ENCODE measurements around the gene KREMEN2. TPM values are rescaled to one million over a fixed set of nuclear protein-coding genes. Genes with fewer than 3 reads are reported as not detected.
A peak's percentile ranks its signal among the peaks of the same experiment; 100 is the strongest.

Gene KREMEN2
- total RNA-seq, 2 experiments from 2014 or later, result not detected

DNA sequence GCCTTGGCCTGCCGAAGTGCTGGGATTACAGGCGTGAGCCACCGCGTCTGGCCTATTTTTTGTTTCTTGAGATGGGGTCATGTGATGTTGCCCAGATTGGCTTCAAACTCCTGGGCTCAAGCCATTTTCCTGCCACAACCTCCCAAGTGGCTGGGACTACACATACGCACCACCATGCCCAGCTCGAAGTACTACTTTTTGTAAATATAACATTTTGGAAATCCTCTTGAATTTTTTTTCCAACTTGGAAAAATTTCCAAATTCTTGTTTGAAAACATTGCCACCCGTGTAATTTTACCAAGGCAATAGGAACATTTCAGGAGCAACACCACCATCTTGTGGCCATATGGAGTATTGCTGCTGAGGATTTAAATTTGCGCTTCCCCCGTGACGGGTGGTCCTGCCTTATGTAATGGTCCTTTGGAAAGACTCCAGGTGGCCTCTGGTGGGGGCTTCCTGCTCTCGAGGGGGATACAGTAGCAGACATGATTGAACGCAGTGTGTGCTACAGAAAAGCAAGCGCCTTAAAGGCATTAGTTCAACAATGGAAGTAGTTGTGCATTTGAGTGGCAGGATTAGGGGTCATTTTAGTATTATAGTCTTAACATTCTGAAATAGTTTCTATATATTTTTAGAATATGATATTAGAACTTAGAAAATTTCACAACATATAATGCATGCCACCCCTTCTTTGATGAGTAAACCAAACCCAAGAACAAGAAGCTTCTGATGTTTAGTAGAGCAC lies 44.4 kb upstream of the KREMEN2 start:
- DNase-seq (peak; percentile 39 to 86 (median 54)), ATAC-seq (ENCODE audit: poor library complexity) (peak; percentile 81)
- H3K36me3 ChIP-seq (ENCODE audit: insufficient read depth, low read length), result peaks cover 20% of the 10 kb centered on the region
- H3K4me1 Mint-ChIP-seq (ENCODE audit: low read depth), result peaks cover 6% of the 10 kb centered on the region
- no peaks in the 10 kb centered on the region for H3K9me3 ChIP-seq (ENCODE audit: control insufficient read depth in 1 of 2, insufficient read depth in 1 of 2, low read length in 2 of 2)
- intact Hi-C loops (cut with DNase I, micrococcal nuclease), result loop anchor here (1.0 to 5.0 kb wide), 5 partner anchors 14 to 80 kb away; partner anchors contain the start of gene FLYWCH2 (in 1 of the 2)
- H3K4me3 ChIP-seq (ENCODE audit: low read length), result no peak overlapping the region
- H3K27ac Mint-ChIP-seq, result peak overlapping the region; percentile 16
- no peak overlapping the region for H3K27ac ChIP-seq (ENCODE audit: low read depth in 1 of 2, low read length in 2 of 2)
- peaks cover 3% of the 10 kb centered on the region for H3K4me1 ChIP-seq (ENCODE audit: insufficient read depth, low read length)
- CTCF ChIA-PET, result interaction anchor here (0.8 to 1.7 kb wide), 5 partner anchors 14 to 51 kb away, joined by 3 to 6 read pairs (median 4); partner anchors contain the start of gene FLYWCH2
- POLR2A ChIA-PET, result interaction anchor here (0.9 to 1.2 kb wide), 2 partner anchors 8 to 13 kb away, joined by 3 to 4 read pairs; partner anchors contain the start of gene FLYWCH1
- H3K36me3 Mint-ChIP-seq (ENCODE audit: low read depth), result peaks cover 42% of the 10 kb centered on the region
- H3K27me3 Mint-ChIP-seq, result no peaks in the 10 kb centered on the region
- no peaks in the 10 kb centered on the region for H3K27me3 ChIP-seq (ENCODE audit: control insufficient read depth in 1 of 2, insufficient read depth in 2 of 2, low read length in 2 of 2)
- H3K4me3 Mint-ChIP-seq, result no peak overlapping the region
- no peaks in the 10 kb centered on the region for H3K9me3 Mint-ChIP-seq
- TF ChIP-seq, protein P1, sequence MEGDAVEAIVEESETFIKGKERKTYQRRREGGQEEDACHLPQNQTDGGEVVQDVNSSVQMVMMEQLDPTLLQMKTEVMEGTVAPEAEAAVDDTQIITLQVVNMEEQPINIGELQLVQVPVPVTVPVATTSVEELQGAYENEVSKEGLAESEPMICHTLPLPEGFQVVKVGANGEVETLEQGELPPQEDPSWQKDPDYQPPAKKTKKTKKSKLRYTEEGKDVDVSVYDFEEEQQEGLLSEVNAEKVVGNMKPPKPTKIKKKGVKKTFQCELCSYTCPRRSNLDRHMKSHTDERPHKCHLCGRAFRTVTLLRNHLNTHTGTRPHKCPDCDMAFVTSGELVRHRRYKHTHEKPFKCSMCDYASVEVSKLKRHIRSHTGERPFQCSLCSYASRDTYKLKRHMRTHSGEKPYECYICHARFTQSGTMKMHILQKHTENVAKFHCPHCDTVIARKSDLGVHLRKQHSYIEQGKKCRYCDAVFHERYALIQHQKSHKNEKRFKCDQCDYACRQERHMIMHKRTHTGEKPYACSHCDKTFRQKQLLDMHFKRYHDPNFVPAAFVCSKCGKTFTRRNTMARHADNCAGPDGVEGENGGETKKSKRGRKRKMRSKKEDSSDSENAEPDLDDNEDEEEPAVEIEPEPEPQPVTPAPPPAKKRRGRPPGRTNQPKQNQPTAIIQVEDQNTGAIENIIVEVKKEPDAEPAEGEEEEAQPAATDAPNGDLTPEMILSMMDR (IDR thresholded peaks at IDR 0.05), result peak; percentile 95

DNA sequence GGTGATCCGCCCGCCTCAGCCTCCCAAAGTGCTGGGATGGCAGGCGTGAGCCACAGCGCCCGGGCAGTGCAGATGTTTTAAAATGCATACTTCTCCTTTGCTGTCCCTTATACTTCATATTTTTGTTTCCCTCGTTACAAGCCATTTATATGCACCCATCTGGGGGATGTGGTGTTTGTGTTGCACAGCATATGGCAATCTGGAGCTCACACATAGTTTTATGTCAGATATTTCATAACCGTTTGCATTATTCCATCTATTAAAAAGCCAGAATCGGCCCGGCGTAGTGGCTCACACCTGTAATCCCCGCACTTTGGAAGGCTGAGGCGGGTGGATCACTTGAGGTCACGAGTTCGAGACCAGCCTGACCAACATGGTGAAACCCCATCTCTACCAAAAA lies 40.6 kb upstream of the KREMEN2 start:
- intact Hi-C loops (cut with DNase I, micrococcal nuclease), result no loop called here
- no peak for DNase-seq
- no peak for ATAC-seq (ENCODE audit: poor library complexity)
- Histone ChIP-seq H3K27me3 (ENCODE audit: control insufficient read depth in 1 of 2, insufficient read depth in 2 of 2, low read length in 2 of 2) (no peaks in the 10 kb centered on the region), H3K4me3 (ENCODE audit: low read length) (no peak overlapping the region), H3K36me3 (ENCODE audit: insufficient read depth, low read length) (peaks cover 12% of the 10 kb centered on the region), H3K4me1 (ENCODE audit: insufficient read depth, low read length) (peaks cover 15% of the 10 kb centered on the region), H3K27ac (ENCODE audit: low read depth in 1 of 2, low read length in 2 of 2) (no peak overlapping the region), H3K9me3 (ENCODE audit: control insufficient read depth in 1 of 2, insufficient read depth in 1 of 2, low read length in 2 of 2) (no peaks in the 10 kb centered on the region)
- no peaks in the 10 kb centered on the region for H3K9me3 Mint-ChIP-seq
- peaks cover 34% of the 10 kb centered on the region for H3K36me3 Mint-ChIP-seq (ENCODE audit: low read depth)
- H3K27ac Mint-ChIP-seq, result no peak overlapping the region
- ChIA-PET POLR2A (no interaction called here), CTCF (interaction anchor here (1.3 kb wide), 2 partner anchors 49 to 85 kb away, joined by 3 read pairs; no protein-coding TSS in a partner anchor)
- no peaks in the 10 kb centered on the region for H3K27me3 Mint-ChIP-seq
- H3K4me3 Mint-ChIP-seq, result no peak overlapping the region
- TF ChIP-seq, protein P1 (IDR thresholded peaks at IDR 0.05), result no peak
- H3K4me1 Mint-ChIP-seq (ENCODE audit: low read depth), result peaks cover 19% of the 10 kb centered on the region

DNA sequence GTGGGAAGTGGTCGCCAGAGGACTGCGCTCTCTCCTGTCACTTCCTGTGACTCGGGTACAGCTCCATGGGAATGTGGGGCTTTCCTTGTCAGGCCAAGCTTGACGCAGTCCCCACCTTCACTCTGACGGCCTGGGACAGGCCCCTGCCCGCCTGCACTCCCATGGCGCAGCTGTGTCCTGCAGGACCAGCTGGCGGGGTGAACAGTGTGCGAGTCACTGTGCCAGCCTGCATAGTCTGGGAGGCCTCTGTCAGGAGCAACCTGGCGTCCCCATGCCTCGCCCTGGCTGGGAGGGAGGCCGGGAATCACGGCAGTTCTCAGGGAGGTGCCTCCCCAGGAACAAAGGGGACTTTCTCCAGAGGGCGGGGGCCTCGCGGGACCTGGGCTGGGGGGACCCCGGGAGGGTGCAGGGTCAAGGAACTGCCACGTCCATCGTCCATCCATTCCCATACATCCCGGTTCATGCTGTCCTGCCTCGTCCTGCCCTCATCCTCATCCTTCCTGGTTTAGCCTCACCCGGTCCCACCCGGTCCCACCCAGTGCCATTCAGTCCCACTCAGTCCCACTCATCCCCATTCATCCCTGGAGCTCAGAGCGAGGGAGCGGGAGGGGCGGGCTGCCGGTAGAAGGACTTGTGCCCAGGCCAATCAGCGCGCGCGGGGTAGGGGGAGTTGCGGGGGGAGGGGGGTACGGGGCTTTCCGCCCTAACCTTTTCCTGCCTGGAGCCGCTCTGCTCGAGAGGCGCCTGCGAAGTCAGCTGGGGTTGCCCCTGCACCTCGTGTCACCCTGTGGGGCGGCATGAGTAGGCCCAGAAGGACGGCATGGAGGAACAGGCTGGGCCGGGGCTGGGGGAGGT lies 38.9 kb upstream of the KREMEN2 start:
- Mint-ChIP-seq H3K27me3 (no peaks in the 10 kb centered on the region), H3K9me3 (no peaks in the 10 kb centered on the region), H3K27ac (no peak overlapping the region), H3K4me1 (ENCODE audit: low read depth) (peaks cover 13% of the 10 kb centered on the region), H3K36me3 (ENCODE audit: low read depth) (peaks cover 28% of the 10 kb centered on the region), H3K4me3 (no peak overlapping the region)
- H3K4me1 ChIP-seq (ENCODE audit: insufficient read depth, low read length), result peaks cover 12% of the 10 kb centered on the region
- DNase-seq (no peak), ATAC-seq (ENCODE audit: poor library complexity) (no peak)
- intact Hi-C loops (cut with DNase I, micrococcal nuclease), result no loop called here
- ChIA-PET POLR2A (no interaction called here), CTCF (interaction anchor here (1.3 to 1.4 kb wide), 2 partner anchors 50 to 86 kb away, joined by 3 read pairs; no protein-coding TSS in a partner anchor)
- no peak overlapping the region for H3K4me3 ChIP-seq (ENCODE audit: low read length)
- no peaks in the 10 kb centered on the region for H3K27me3 ChIP-seq (ENCODE audit: control insufficient read depth in 1 of 2, insufficient read depth in 2 of 2, low read length in 2 of 2)
- H3K36me3 ChIP-seq (ENCODE audit: insufficient read depth, low read length), result peaks cover 14% of the 10 kb centered on the region
- TF ChIP-seq, protein P1 (IDR thresholded peaks at IDR 0.05), result no peak
- no peak overlapping the region for H3K27ac ChIP-seq (ENCODE audit: low read depth in 1 of 2, low read length in 2 of 2)
- H3K9me3 ChIP-seq (ENCODE audit: control insufficient read depth in 1 of 2, insufficient read depth in 1 of 2, low read length in 2 of 2), result no peaks in the 10 kb centered on the region
